Mononuclear cell (primary cell): ENCODE data around the gene OBP2A. TPM values are rescaled to one million over a fixed set of nuclear protein-coding genes. Genes with fewer than 3 reads are reported as not detected.

Experiments used
- H3K27me3 ChIP-seq: 2 replicates; pipeline ENCODE4 v1.6.0; 2011; ENCODE audit warnings: low read length, control low read depth; ENCODE audit not compliant: insufficient read depth
- H3K4me1 ChIP-seq: 2 replicates; pipeline ENCODE4 v1.5.1; 2011; ENCODE audit warnings: mild to moderate bottlenecking, low read length, control low read depth; ENCODE audit not compliant: insufficient read depth
- H3K4me3 ChIP-seq: 2 replicates; pipeline ENCODE4 v1.5.1; 2011; ENCODE audit warnings: mild to moderate bottlenecking, low read length, moderate library complexity
- H3K9me3 ChIP-seq: 2 replicates; pipeline ENCODE4 v1.5.1; 2011; ENCODE audit warnings: low read depth, mild to moderate bottlenecking, control low read depth, low read length
- total RNA-seq: library from RNA; depleted of rRNA; stranded (reverse); fragments of >200 nt; gene quantifications from one replicate; pipeline ENCODE4 v1.2.3, GENCODE V29; 2012

The OBP2A gene
- total RNA-seq, 1 donor: not detected

GRCh38 chr9:135570456-135570855 lies 24.5 kb downstream of the OBP2A start:
- H3K4me1 ChIP-seq: no peaks in the 10 kb centered on the region
- no peaks in the 10 kb centered on the region for H3K9me3 ChIP-seq
- no peak overlapping the region for H3K4me3 ChIP-seq
- no peaks in the 10 kb centered on the region for H3K27me3 ChIP-seq

- Histone ChIP-seq H3K27me3 (no peaks in the 10 kb centered on the region), H3K4me3 (no peak overlapping the region), H3K4me1 (no peaks in the 10 kb centered on the region)
Observed at GRCh38 chr9:135572233-135572632, 26.3 kb downstream of the OBP2A start.

GRCh38 chr9:135573124-135573523 lies 27.2 kb downstream of the OBP2A start:
- Histone ChIP-seq H3K9me3 (no peaks in the 10 kb centered on the region), H3K27me3 (no peaks in the 10 kb centered on the region), H3K4me1 (no peaks in the 10 kb centered on the region), H3K4me3 (no peak overlapping the region)

More at GRCh38 chr9:135572233-135572632, 26.3 kb downstream of the OBP2A start:
- no peaks in the 10 kb centered on the region for H3K9me3 ChIP-seq

GRCh38 chr9:135574331-135574730 lies 28.4 kb downstream of the OBP2A start:
- no peak overlapping the region for H3K4me3 ChIP-seq
- H3K4me1 ChIP-seq: no peaks in the 10 kb centered on the region
- H3K9me3 ChIP-seq: no peaks in the 10 kb centered on the region
- H3K27me3 ChIP-seq: no peaks in the 10 kb centered on the region

GRCh38 chr9:135574943-135575342 lies 29.0 kb downstream of the OBP2A start:
- Histone ChIP-seq H3K4me1 (no peaks in the 10 kb centered on the region), H3K9me3 (no peaks in the 10 kb centered on the region), H3K4me3 (no peak overlapping the region), H3K27me3 (no peaks in the 10 kb centered on the region)

- H3K27me3 ChIP-seq: no peaks in the 10 kb centered on the region
- no peaks in the 10 kb centered on the region for H3K4me1 ChIP-seq
- H3K4me3 ChIP-seq: no peak overlapping the region
- no peaks in the 10 kb centered on the region for H3K9me3 ChIP-seq
Observed at GRCh38 chr9:135575995-135576631, 30.2 kb downstream of the OBP2A start.

- no peak overlapping the region for H3K4me3 ChIP-seq
- no peaks in the 10 kb centered on the region for H3K9me3 ChIP-seq
- no peaks in the 10 kb centered on the region for H3K4me1 ChIP-seq
- H3K27me3 ChIP-seq: no peaks in the 10 kb centered on the region
Observed at GRCh38 chr9:135577256-135577655, 31.3 kb downstream of the OBP2A start.

- Histone ChIP-seq H3K4me1 (no peaks in the 10 kb centered on the region), H3K4me3 (no peak overlapping the region), H3K9me3 (no peaks in the 10 kb centered on the region), H3K27me3 (no peaks in the 10 kb centered on the region)
Observed at GRCh38 chr9:135579356-135579755, 33.4 kb downstream of the OBP2A start.

- Histone ChIP-seq H3K4me1 (no peaks in the 10 kb centered on the region), H3K4me3 (no peak overlapping the region), H3K9me3 (no peaks in the 10 kb centered on the region), H3K27me3 (no peaks in the 10 kb centered on the region)
Observed at GRCh38 chr9:135579889-135580660, 34.1 kb downstream of the OBP2A start.

- Histone ChIP-seq H3K27me3 (no peaks in the 10 kb centered on the region), H3K4me1 (no peaks in the 10 kb centered on the region), H3K4me3 (no peak overlapping the region), H3K9me3 (no peaks in the 10 kb centered on the region)
Observed at GRCh38 chr9:135580664-135581380, 34.9 kb downstream of the OBP2A start.

- Histone ChIP-seq H3K27me3 (no peaks in the 10 kb centered on the region), H3K4me1 (no peaks in the 10 kb centered on the region), H3K4me3 (no peak overlapping the region), H3K9me3 (no peaks in the 10 kb centered on the region)
Observed at GRCh38 chr9:135581636-135582426, 35.9 kb downstream of the OBP2A start.

- Histone ChIP-seq H3K4me1 (no peaks in the 10 kb centered on the region), H3K4me3 (no peak overlapping the region), H3K9me3 (no peaks in the 10 kb centered on the region), H3K27me3 (no peaks in the 10 kb centered on the region)
Observed at GRCh38 chr9:135582541-135582940, 36.6 kb downstream of the OBP2A start.

- Histone ChIP-seq H3K4me3 (no peak overlapping the region), H3K9me3 (no peaks in the 10 kb centered on the region), H3K4me1 (no peaks in the 10 kb centered on the region), H3K27me3 (no peaks in the 10 kb centered on the region)
Observed at GRCh38 chr9:135582966-135583687, 37.2 kb downstream of the OBP2A start.

- Histone ChIP-seq H3K27me3 (no peaks in the 10 kb centered on the region), H3K9me3 (no peaks in the 10 kb centered on the region), H3K4me3 (no peak overlapping the region), H3K4me1 (no peaks in the 10 kb centered on the region)
Observed at GRCh38 chr9:135583688-135584011, 37.7 kb downstream of the OBP2A start.
